ENCODE data around the gene MED15. TPM values are rescaled to one million over a fixed set of nuclear protein-coding genes. Genes with fewer than 3 reads are reported as not detected.
A peak's percentile ranks its signal among the peaks of the same experiment; 100 is the strongest.
"Not testable (repeated sequence)": the region's sequence is repeated elsewhere in the genome, so short reads cannot be mapped to it uniquely, and the experiment has no call there.

MED15 gene
- total and polyA plus RNA-seq, 2 of the 8 experiments (the other 6 are each of a cell fraction or from before 2014, with no cell fraction given): 28.3 to 57.1 TPM

DNA sequence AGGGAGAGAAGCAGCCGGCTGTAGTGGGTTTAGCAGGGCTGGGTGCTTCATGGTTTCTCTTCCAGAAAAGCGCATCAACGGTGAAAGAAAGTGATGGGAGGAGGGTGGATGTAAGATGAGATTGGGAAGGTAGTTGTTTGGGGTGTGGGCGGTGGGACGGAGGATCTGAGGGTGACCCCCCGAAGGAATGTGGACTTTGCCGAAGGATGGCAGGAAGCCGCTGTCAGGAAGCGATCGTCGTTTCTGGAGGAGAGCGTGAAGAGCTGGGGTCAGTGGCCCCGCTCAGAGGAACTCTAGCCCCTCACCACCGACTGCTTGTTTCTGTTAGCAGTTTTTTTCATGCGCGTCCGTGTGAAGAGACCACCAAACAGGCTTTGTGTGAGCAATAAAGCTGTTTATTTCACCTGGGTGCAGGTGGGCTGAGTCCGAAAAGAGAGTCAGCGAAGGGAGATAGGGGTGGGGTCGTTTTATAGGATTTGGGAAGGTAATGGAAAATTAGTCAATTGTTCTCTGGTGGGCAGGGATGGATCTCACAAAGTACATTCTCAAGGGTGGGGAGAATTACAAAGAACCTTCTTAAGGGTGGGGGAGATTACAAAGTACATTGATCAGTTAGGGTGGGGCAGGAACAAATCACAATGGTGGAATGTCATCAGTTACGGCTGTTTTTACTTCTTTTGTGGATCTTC lies 801 bp downstream of the MED15 start:
- Histone ChIP-seq H2BK5ac (ENCODE audit: low read depth, low read length) (peak overlapping the region; percentile 47; the same call in 1 of the 2 replicates), H3K79me1 (ENCODE audit: low read depth, low read length) (peaks cover 14% of the 10 kb centered on the region), H3K4me2 (ENCODE audit: insufficient read depth in 1 of 2, low read depth in 2 of 2, low read length in 2 of 2) (peak overlapping the region; percentile 67 to 77), H3K18ac (ENCODE audit: extremely low read depth, low read length) (peak overlapping the region; percentile 25), H3K4me3 (ENCODE audit: extremely low read depth in 1 of 4, insufficient read depth in 2 of 4, low read depth in 3 of 4, low read length in 4 of 4) (peak overlapping the region; percentile 84 to 94 (median 86)), H3K27ac (ENCODE audit: low read depth, low read length) (peak overlapping the region; percentile 50; the same call in 1 of the 2 replicates), H3K79me2 (ENCODE audit: control insufficient read depth in 1 of 2, insufficient read depth in 2 of 2, low read length in 2 of 2) (peaks cover 13 to 46% of the 10 kb centered on the region in 2 experiments), H2AFZ (ENCODE audit: low read length) (peak overlapping the region; percentile 67), H4K20me1 (replicated peaks in 1 of 2; ENCODE audit: control insufficient read depth in 1 of 2, insufficient read depth in 2 of 2, low read length in 2 of 2) (peaks cover 5 to 10% of the 10 kb centered on the region in 2 experiments), H3K9ac (replicated peaks in 1 of 4; ENCODE audit: extremely low read depth in 1 of 4, low read depth in 3 of 4, low read length in 3 of 4) (peak overlapping the region in 3 of 4 experiments; percentile 45 to 74 (median 62); a peak in 6 of 7 replicates)
- not testable (repeated sequence) for H3K14ac ChIP-seq (ENCODE audit: insufficient read length); H4K5ac ChIP-seq (ENCODE audit: insufficient read length, low read depth, low read length); FAIRE-seq; H3K23ac ChIP-seq (ENCODE audit: insufficient read length); H2BK20ac ChIP-seq (ENCODE audit: low read length); H3K4ac ChIP-seq (replicated peaks; ENCODE audit: insufficient read length, low read depth, low read length); H2BK120ac ChIP-seq (replicated peaks; ENCODE audit: low read depth, low read length); H4K91ac ChIP-seq (replicated peaks; ENCODE audit: insufficient read length, low read length); H2BK12ac ChIP-seq (ENCODE audit: low read depth, low read length); H4K8ac ChIP-seq (ENCODE audit: extremely low read depth, insufficient read depth, low read length); H3K27me3 ChIP-seq (replicated peaks in 1 of 4; ENCODE audit: control insufficient read depth in 3 of 4, extremely low read depth in 1 of 4, insufficient read depth in 3 of 4, low read length in 3 of 4); H2AK5ac ChIP-seq (ENCODE audit: low read depth, low read length); H3K23me2 ChIP-seq (ENCODE audit: low read depth, low read length); H3K56ac ChIP-seq (replicated peaks; ENCODE audit: insufficient read length, low read depth, low read length); H3K36me3 ChIP-seq (ENCODE audit: control insufficient read depth in 2 of 4, insufficient read depth in 4 of 4, low read length in 3 of 4); H2BK15ac ChIP-seq (ENCODE audit: low read length); H3K4me1 ChIP-seq (replicated peaks in 1 of 4; ENCODE audit: control insufficient read depth in 3 of 4, insufficient read depth in 4 of 4, low read length in 3 of 4); H3K9me3 ChIP-seq (ENCODE audit: insufficient read depth in 2 of 2, low read depth in 1 of 2, low read length in 1 of 2)
- ChIA-PET CTCF (ENCODE audit: partially characterized antibody) (interaction anchor here (0.6 to 1.4 kb wide), 4 partner anchors 10 to 57 kb away, joined by 3 to 4 read pairs (median 3); no protein-coding TSS in a partner anchor), POLR2A (ENCODE audit: partially characterized antibody) (interaction anchor here (1.0 to 3.7 kb wide), 5 partner anchors 10 to 352 kb away, joined by 3 to 14 read pairs (median 4); no protein-coding TSS in a partner anchor)
- WGBS, 2 experiments (ENCODE audit: extremely low coverage in 1 of 2, insufficient coverage in 1 of 2, insufficient read length in 1 of 2, insufficient replicate concordance in 2 of 2, low coverage in 1 of 2, low lambda C conversion rate in 2 of 2, missing lambda C conversion rate in 1 of 2): 17 to 100% methylated on average over 3 to 20 of the region's 21 CpGs
- 0 out of 4 replicates have a peak, but pooled peaks of 1 of the 2 experiments have one; percentile 11 for TF ChIP-seq SIN3A (conservative IDR thresholded peaks at IDR 0.05 in 1 of 2, IDR thresholded peaks at IDR 0.05 in 1 of 2; ENCODE audit: low read depth in 1 of 2, low read length in 2 of 2)
- TF ChIP-seq ASH2L (IDR thresholded peaks at IDR 0.05; ENCODE audit: low read length): peak; percentile 13
- DNase-seq (ENCODE audit: low read depth in 1 of 2, low spot score in 2 of 2): peak in 1 of 2 experiments; percentile 55

All from H1 (cell line).